HS-27A (cell line): Measurements from ENCODE around the gene SIN3B.

Experiments used
- DNase-seq: peaks from one replicate; pipeline ENCODE4 v3.0.0-alpha.2; 2012; ENCODE audit warnings: low read depth, missing footprints

SIN3B gene

GRCh38 chr19:16911046-16911445 lies 81.8 kb downstream of the SIN3B start:
- DNase-seq: no peak

- no peak for DNase-seq
These were observed 83.6 kb downstream of the SIN3B start for GRCh38 chr19:16912780-16913179.

- DNase-seq: no peak
These were observed 85.2 kb downstream of the SIN3B start for GRCh38 chr19:16914421-16914820.

- DNase-seq: no peak
These were observed 85.9 kb downstream of the SIN3B start for GRCh38 chr19:16915135-16915534.

- DNase-seq: no peak
These were observed 86.5 kb downstream of the SIN3B start for GRCh38 chr19:16915734-16916133.

GRCh38 chr19:16917401-16917800 lies 88.2 kb downstream of the SIN3B start:
- DNase-seq: no peak

GRCh38 chr19:16919496-16919895 lies 90.3 kb downstream of the SIN3B start:
- no peak for DNase-seq

GRCh38 chr19:16920816-16921529 lies 91.8 kb downstream of the SIN3B start:
- DNase-seq: peak; percentile 51

- no peak for DNase-seq
These were observed 92.8 kb downstream of the SIN3B start for GRCh38 chr19:16921766-16922591.

GRCh38 chr19:16922592-16922934 lies 93.4 kb downstream of the SIN3B start:
- DNase-seq: no peak

GRCh38 chr19:16922949-16923348 lies 93.8 kb downstream of the SIN3B start:
- DNase-seq: no peak

- no peak for DNase-seq
These were observed 98.7 kb downstream of the SIN3B start for GRCh38 chr19:16927883-16928282.

- no peak for DNase-seq
These were observed 99.2 kb downstream of the SIN3B start for GRCh38 chr19:16928351-16928750.

GRCh38 chr19:16928916-16929315 lies 99.7 kb downstream of the SIN3B start:
- no peak for DNase-seq
